NB4 (cell line): ENCODE measurements around the gene SLC25A3.

Source experiments
- TF ChIP-seq, protein P1 (sequence below): IDR thresholded peaks from one replicate; pipeline ENCODE4 v1.5.1; 2012; ENCODE audit warnings: low read depth, low read length
- TF ChIP-seq, protein P2 (sequence below): IDR thresholded peaks from 2 replicates; pipeline ENCODE4 v1.6.1; 2011; ENCODE audit warnings: low read depth, low read length

DNA sequence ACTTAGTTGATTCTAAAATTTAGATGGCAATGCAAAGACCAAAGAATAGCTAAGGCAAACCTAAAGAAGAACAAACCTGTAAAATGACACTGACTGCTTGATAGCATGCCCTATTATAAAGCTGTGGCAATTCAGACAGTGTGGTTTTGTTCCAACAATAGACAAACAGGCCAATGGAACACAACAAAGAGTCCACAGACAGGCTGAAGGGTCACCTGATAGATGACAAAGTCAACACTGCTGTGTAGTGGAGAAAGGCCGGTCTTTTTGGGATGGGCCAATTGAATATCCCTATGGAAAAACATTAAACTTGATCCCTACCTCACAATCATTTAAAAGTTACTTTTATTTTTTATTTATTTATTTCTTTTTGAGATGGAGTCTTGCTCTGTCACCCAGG, 33.8 kb upstream of the SLC25A3 start:
- TF ChIP-seq, protein P1, sequence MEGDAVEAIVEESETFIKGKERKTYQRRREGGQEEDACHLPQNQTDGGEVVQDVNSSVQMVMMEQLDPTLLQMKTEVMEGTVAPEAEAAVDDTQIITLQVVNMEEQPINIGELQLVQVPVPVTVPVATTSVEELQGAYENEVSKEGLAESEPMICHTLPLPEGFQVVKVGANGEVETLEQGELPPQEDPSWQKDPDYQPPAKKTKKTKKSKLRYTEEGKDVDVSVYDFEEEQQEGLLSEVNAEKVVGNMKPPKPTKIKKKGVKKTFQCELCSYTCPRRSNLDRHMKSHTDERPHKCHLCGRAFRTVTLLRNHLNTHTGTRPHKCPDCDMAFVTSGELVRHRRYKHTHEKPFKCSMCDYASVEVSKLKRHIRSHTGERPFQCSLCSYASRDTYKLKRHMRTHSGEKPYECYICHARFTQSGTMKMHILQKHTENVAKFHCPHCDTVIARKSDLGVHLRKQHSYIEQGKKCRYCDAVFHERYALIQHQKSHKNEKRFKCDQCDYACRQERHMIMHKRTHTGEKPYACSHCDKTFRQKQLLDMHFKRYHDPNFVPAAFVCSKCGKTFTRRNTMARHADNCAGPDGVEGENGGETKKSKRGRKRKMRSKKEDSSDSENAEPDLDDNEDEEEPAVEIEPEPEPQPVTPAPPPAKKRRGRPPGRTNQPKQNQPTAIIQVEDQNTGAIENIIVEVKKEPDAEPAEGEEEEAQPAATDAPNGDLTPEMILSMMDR: no peak
- TF ChIP-seq, protein P2, sequence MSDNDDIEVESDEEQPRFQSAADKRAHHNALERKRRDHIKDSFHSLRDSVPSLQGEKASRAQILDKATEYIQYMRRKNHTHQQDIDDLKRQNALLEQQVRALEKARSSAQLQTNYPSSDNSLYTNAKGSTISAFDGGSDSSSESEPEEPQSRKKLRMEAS: no peak
